ENCODE data around the gene GPR137B.

- no peak for TF ChIP-seq POLR2A (IDR thresholded peaks at IDR 0.05)
- no peak for TF ChIP-seq CTCF (IDR thresholded peaks at IDR 0.05 in 4 of 5, conservative IDR thresholded peaks at IDR 0.05 in 1 of 5)
Measured at GRCh38 chr1:236098267-236098666, 44.1 kb upstream of the GPR137B start.
